AG04449 (cell line): ENCODE results near the gene PRDM2.

Experiments
- CTCF ChIA-PET: fragments of 350-600 bp; formaldehyde crosslinking; extraction: SDS; loops from one replicate; lab custom pipeline; 2021; ENCODE audit warnings: antibody characterized with exemption; lab: Yijun Ruan, JAX
- POLR2A ChIA-PET: fragments of 400-600, 350-600 bp; formaldehyde crosslinking; extraction: SDS; loops from one replicate; lab custom pipeline; 2020; ENCODE audit warnings: antibody characterized with exemption, inconsistent platforms; lab: Yijun Ruan, JAX
- DNase-seq: peaks from one replicate; pipeline ENCODE4 v3.0.0-alpha.2; 2010; ENCODE audit warnings: low read depth, low spot score
- H3K4me3 ChIP-seq: 2 replicates; pipeline ENCODE4 v1.5.1; 2011; ENCODE audit warnings: low read depth, mild to moderate bottlenecking, control low read depth, low read length
- CTCF ChIP-seq: IDR thresholded peaks from one replicate; pipeline ENCODE4 v1.5.1; 2011; ENCODE audit warnings: mild to moderate bottlenecking, moderate library complexity, low read length, control low read depth, inconsistent platforms; ENCODE audit not compliant: insufficient read depth; ENCODE audit errors: missing control alignments

PRDM2 gene

DNA sequence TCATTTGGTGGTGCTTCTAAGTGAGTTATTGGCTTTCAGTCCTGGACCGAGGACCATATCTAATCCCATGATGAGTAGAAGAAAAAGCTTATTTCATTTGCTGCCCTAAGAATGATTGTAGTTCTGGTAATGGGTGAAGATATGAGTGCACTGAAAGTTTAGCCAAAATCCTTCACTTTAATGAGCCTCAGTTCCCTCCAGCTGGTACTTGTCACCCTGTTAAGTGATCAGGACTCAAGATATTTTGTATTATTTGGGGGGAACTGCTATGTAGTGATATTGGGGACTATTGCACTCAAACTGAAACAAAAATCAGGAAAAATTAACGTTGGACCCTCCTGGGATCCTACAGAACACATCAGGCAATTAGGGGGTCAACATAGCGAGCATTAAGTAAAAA, 165.9 kb downstream of the PRDM2 start:
- ChIA-PET CTCF (no interaction called here), POLR2A (no interaction called here)
- no peak for TF ChIP-seq CTCF
- H3K4me3 ChIP-seq = no peak overlapping the region
- DNase-seq = no peak

DNA sequence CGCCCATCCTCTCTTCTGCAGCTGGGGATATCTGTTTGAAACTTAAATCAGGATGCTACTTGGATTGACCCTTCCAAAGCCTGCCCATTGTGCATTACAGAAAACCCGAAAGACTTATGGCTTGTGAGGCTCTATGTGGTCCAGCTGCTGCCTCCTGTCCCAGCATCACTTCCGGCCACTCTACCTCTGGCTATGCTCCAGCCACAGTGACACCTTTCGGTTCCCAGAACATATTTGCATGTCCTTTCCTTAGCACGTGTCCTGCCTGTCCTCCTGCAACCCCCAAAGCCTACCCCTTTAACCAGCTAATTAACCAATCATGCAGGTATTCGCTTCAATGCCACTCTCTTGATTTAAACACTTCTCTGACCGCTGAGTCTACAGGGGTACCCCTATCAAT, 167.6 kb downstream of the PRDM2 start:
- no peak overlapping the region for H3K4me3 ChIP-seq
- POLR2A ChIA-PET = no interaction called here
- CTCF ChIA-PET = no interaction called here
- no peak for DNase-seq
- TF ChIP-seq CTCF = no peak

DNA sequence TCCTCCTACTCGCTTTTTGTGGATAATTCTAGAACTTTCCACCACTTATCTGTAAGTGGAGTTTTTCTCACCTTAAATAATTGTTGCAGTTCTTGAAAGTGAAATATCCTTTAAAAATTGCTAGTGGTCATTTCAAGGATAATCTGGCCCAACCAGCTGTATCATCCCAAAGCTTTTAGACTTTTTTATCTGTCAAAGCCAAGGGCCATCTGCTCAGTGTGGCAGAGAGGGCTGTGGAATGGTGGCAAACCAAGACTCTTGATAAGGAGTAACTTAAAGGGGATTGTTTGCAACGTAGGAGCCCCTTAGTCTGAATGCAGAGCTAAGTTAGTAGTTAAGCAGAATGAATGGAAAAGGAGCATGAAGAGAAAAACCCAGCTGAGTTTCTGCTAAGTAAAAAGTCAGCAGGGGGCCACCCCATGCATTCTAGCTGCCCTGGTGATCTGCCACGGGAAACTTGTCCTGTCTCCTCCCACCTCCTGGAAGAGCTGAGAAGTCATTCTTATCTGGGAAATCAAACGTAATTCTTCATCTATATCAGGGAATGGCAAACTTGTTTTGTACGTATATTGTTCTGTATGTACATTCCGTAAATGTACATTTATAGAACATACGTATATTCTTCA, 169.3 kb downstream of the PRDM2 start:
- TF ChIP-seq CTCF = no peak

GRCh38 chr1:13871413-13871812, 171.4 kb downstream of the PRDM2 start:
- no peak for TF ChIP-seq CTCF
- no peak overlapping the region for H3K4me3 ChIP-seq
- CTCF ChIA-PET = no interaction called here
- POLR2A ChIA-PET = no interaction called here
- DNase-seq = no peak

More for the DNA sequence above, 169.3 kb downstream of the PRDM2 start:
- no peak for DNase-seq
- POLR2A ChIA-PET = no interaction called here
- CTCF ChIA-PET = no interaction called here
- H3K4me3 ChIP-seq = no peak overlapping the region

DNA sequence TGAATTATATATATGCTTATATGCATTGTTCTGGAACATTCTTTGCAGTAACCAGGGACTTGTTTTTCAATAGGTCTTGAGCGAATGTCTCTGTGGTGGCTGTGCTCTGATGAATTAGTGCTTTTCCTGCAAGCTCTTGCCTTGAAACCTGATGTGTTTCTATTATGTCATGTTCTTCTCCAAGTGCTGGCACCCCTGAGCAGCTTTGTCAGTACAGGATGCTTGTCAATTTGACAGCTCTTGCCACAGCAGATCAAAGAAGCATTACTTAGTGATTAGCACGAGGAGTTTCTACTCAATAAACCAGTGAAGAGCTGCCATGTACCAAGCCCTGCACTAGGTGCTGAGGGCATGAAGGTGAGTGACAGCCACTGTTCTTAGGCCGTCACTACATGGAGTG, 171.9 kb downstream of the PRDM2 start:
- CTCF ChIA-PET = no interaction called here
- TF ChIP-seq CTCF = no peak
- POLR2A ChIA-PET = no interaction called here
- H3K4me3 ChIP-seq = no peak overlapping the region
- no peak for DNase-seq

GRCh38 chr1:13873032-13873431, 173.0 kb downstream of the PRDM2 start:
- TF ChIP-seq CTCF = no peak
- no peak overlapping the region for H3K4me3 ChIP-seq
- ChIA-PET CTCF (no interaction called here), POLR2A (no interaction called here)
- no peak for DNase-seq
